Measurements from ENCODE around the gene CETN3. TPM values are rescaled to one million over a fixed set of nuclear protein-coding genes. Genes with fewer than 3 reads are reported as not detected.

Gene CETN3
- total and polyA plus RNA-seq, 2 of the 13 experiments (the other 11 are each of a cell fraction or from before 2014, with no cell fraction given), result 15.4 to 71.5 TPM

- TF ChIP-seq ZBTB7A (CRISPR knock-in tag; IDR thresholded peaks at IDR 0.05) (no peak), IRF1 (CRISPR knock-in tag; IDR thresholded peaks at IDR 0.05; ENCODE audit: low read depth) (no peak), GFI1 (CRISPR knock-in tag; IDR thresholded peaks at IDR 0.05; ENCODE audit: borderline replicate concordance) (no peak), CAMTA2 (CRISPR knock-in tag; IDR thresholded peaks at IDR 0.05; ENCODE audit: borderline replicate concordance) (no peak), ETV6 (CRISPR knock-in tag; conservative IDR thresholded peaks at IDR 0.05) (no peak), ZHX1 (CRISPR knock-in tag; IDR thresholded peaks at IDR 0.05; ENCODE audit: low read depth) (no peak), HNF1A (IDR thresholded peaks at IDR 0.05; ENCODE audit: low read depth) (no peak), HNF1A (CRISPR knock-in tag; IDR thresholded peaks at IDR 0.05; ENCODE audit: borderline replicate concordance) (no peak), FOSL2 (CRISPR knock-in tag; IDR thresholded peaks at IDR 0.05) (no peak), GPN1 (CRISPR knock-in tag; IDR thresholded peaks at IDR 0.05; ENCODE audit: borderline replicate concordance) (no peak), HOXA3 (CRISPR knock-in tag; IDR thresholded peaks at IDR 0.05) (no peak)
These were observed 52.9 kb downstream of the CETN3 start (continued) for GRCh38 chr5:90356622-90357021.

Data from HepG2 (cell line).